Common myeloid progenitor, CD34-positive (primary cell): ENCODE results near the gene GADD45GIP1.

Experiments used
- CTCF ChIA-PET: fragments of 350-600 bp; sonication (Branson Sonifier 250); formaldehyde crosslinking; loops from one replicate; lab custom pipeline; 2021; ENCODE audit warnings: antibody characterized with exemption; lab: Charles Lee
- POLR2A ChIA-PET: fragments of 350-600 bp; sonication (Branson Sonifier 250); formaldehyde crosslinking; loops from one replicate; lab custom pipeline; 2021; ENCODE audit warnings: antibody characterized with exemption; lab: Charles Lee
- DNase-seq, 3 donors: peaks; one replicate each; pipeline versions ENCODE4 v3.0.0 to v3.0.0-alpha.2; 2013
- H3K27ac ChIP-seq, 2 experiments: 1 replicate in 1 of 2; 2 replicates in 1 of 2; pipeline ENCODE4 v1.7.0; 2013; ENCODE audit warnings: inconsistent platforms in 2 of 2, low read length in 2 of 2, mild to moderate bottlenecking in 2 of 2, low read depth in 1 of 2, moderate library complexity in 1 of 2; ENCODE audit not compliant: severe bottlenecking in 2 of 2, insufficient read depth in 1 of 2, poor library complexity in 1 of 2
- H3K27me3 ChIP-seq, 5 experiments: replicated peaks in 2 of 5; 1 replicate in 3 of 5; 2 replicates in 2 of 5; pipeline versions ENCODE4 v1.6.1 to v1.7.0; 2013; ENCODE audit warnings: low read length in 4 of 5, mild to moderate bottlenecking in 2 of 5, moderate library complexity in 2 of 5, inconsistent platforms in 1 of 5; ENCODE audit not compliant: insufficient read depth in 5 of 5, control insufficient read depth in 4 of 5
- H3K36me3 ChIP-seq, 4 experiments: 1 replicate in 2 of 4; 2 replicates in 2 of 4; pipeline versions ENCODE4 v1.6.1 to v1.7.0; 2013; ENCODE audit warnings: low read length in 3 of 4, control low read depth in 1 of 4, mild to moderate bottlenecking in 1 of 4; ENCODE audit not compliant: control insufficient read depth in 4 of 4, insufficient read depth in 4 of 4
- H3K4me1 ChIP-seq, 4 experiments: 1 replicate in 3 of 4; 2 replicates in 1 of 4; pipeline versions ENCODE4 v1.6.1 to v1.7.1; 2013; ENCODE audit warnings: low read length in 3 of 4, mild to moderate bottlenecking in 3 of 4, control low read depth in 1 of 4, inconsistent platforms in 1 of 4, moderate library complexity in 1 of 4; ENCODE audit not compliant: control insufficient read depth in 4 of 4, insufficient read depth in 4 of 4; ENCODE audit errors: control extremely low read depth in 1 of 4
- H3K4me3 ChIP-seq, 7 experiments: 1 replicate in 4 of 7; 2 replicates in 3 of 7; pipeline versions ENCODE4 v1.5.1 to v1.7.0; 2013; ENCODE audit warnings: mild to moderate bottlenecking in 7 of 7, low read length in 6 of 7, moderate library complexity in 6 of 7, inconsistent platforms in 2 of 7, low read depth in 2 of 7, control low read depth in 1 of 7; ENCODE audit not compliant: insufficient read depth in 4 of 7, control insufficient read depth in 1 of 7; ENCODE audit errors: extremely low read depth in 1 of 7
- H3K9me3 ChIP-seq, 5 experiments: 1 replicate in 4 of 5; 2 replicates in 1 of 5; pipeline versions ENCODE4 v1.6.1 to v1.7.1; 2013; ENCODE audit warnings: low read length in 4 of 5, mild to moderate bottlenecking in 2 of 5, inconsistent platforms in 1 of 5, low read depth in 1 of 5, moderate library complexity in 1 of 5; ENCODE audit not compliant: control insufficient read depth in 4 of 5, insufficient read depth in 2 of 5; ENCODE audit errors: control extremely low read depth in 1 of 5
- WGBS: methylation state at CpG from one replicate; pipeline ENCODE4 v1.1.5; 2013; ENCODE audit not compliant: insufficient coverage; 5-methylcytosine and 5-hydroxymethylcytosine counted together

GADD45GIP1 gene

GRCh38 chr19:12990431-12990830, 33.4 kb upstream of the GADD45GIP1 start:
- Histone ChIP-seq H3K4me3 (no peak overlapping the region), H3K36me3 (no peaks in the 10 kb centered on the region), H3K27ac (no peak overlapping the region), H3K9me3 (no peaks in the 10 kb centered on the region), H3K27me3 (peaks cover 0 to 4% (median 0%) of the 10 kb centered on the region in 5 experiments), H3K4me1 (peaks cover 0 to 7% (median 6%) of the 10 kb centered on the region in 4 experiments)
- ChIA-PET CTCF (no interaction called here), POLR2A (interaction anchor here (0.6 kb wide), 1 partner anchor 24 kb away, joined by 3 read pairs; no protein-coding TSS in a partner anchor)
- DNase-seq = no peak
- 79% methylated on average over 12 of the region's 22 CpGs for WGBS

GRCh38 chr19:12987781-12988180, 30.8 kb upstream of the GADD45GIP1 start:
- POLR2A ChIA-PET = no interaction called here
- no peak for DNase-seq
- H3K27me3 ChIP-seq = no peaks in the 10 kb centered on the region
- H3K27ac ChIP-seq = no peak overlapping the region
- H3K4me1 ChIP-seq = peaks cover 0 to 8% (median 4%) of the 10 kb centered on the region in 4 experiments
- 83% methylated on average over 6 of the region's 10 CpGs for whole genome bisulfite sequencing
- no peak overlapping the region for H3K4me3 ChIP-seq
- H3K9me3 ChIP-seq = no peaks in the 10 kb centered on the region
- CTCF ChIA-PET = no interaction called here
- no peaks in the 10 kb centered on the region for H3K36me3 ChIP-seq

GRCh38 chr19:12987190-12987589, 30.2 kb upstream of the GADD45GIP1 start:
- ChIA-PET CTCF (interaction anchor here (5.0 to 6.2 kb wide), 2 partner anchors 44 to 108 kb away, joined by 39 to 57 read pairs; no protein-coding TSS in a partner anchor), POLR2A (no interaction called here)
- DNase-seq = no peak
- H3K27ac ChIP-seq = no peak overlapping the region
- no peaks in the 10 kb centered on the region for H3K9me3 ChIP-seq
- no peak overlapping the region for H3K4me3 ChIP-seq
- H3K36me3 ChIP-seq = no peaks in the 10 kb centered on the region
- peaks cover 0 to 8% (median 4%) of the 10 kb centered on the region in 4 experiments for H3K4me1 ChIP-seq
- H3K27me3 ChIP-seq = peaks cover 0 to 3% (median 0%) of the 10 kb centered on the region in 5 experiments
- WGBS = 76% methylated on average over 3 of the region's 3 CpGs

GRCh38 chr19:12986726-12987125, 29.7 kb upstream of the GADD45GIP1 start:
- H3K9me3 ChIP-seq = no peaks in the 10 kb centered on the region
- DNase-seq = no peak
- no peaks in the 10 kb centered on the region for H3K36me3 ChIP-seq
- H3K27ac ChIP-seq = no peak overlapping the region
- WGBS = 100% methylated on average over 5 of the region's 12 CpGs
- H3K27me3 ChIP-seq = peaks cover 0 to 3% (median 0%) of the 10 kb centered on the region in 5 experiments
- ChIA-PET CTCF (interaction anchor here (1.4 to 6.2 kb wide), 6 partner anchors 9 to 108 kb away, joined by 6 to 57 read pairs (median 9); no protein-coding TSS in a partner anchor), POLR2A (no interaction called here)
- H3K4me3 ChIP-seq = no peak overlapping the region
- H3K4me1 ChIP-seq = peaks cover 0 to 8% (median 4%) of the 10 kb centered on the region in 4 experiments

GRCh38 chr19:12985049-12985776, 28.2 kb upstream of the GADD45GIP1 start:
- H3K4me3 ChIP-seq = no peak overlapping the region
- ChIA-PET POLR2A (interaction anchor here (1.1 kb wide), 1 partner anchor 108 kb away, joined by 4 read pairs; no protein-coding TSS in a partner anchor), CTCF (interaction anchor here (0.6 to 6.2 kb wide), 22 partner anchors 8 to 110 kb away, joined by 3 to 57 read pairs (median 4); no protein-coding TSS in a partner anchor)
- H3K27me3 ChIP-seq = peaks cover 0 to 3% (median 0%) of the 10 kb centered on the region in 5 experiments
- H3K36me3 ChIP-seq = no peaks in the 10 kb centered on the region
- H3K4me1 ChIP-seq = peaks cover 0 to 8% (median 4%) of the 10 kb centered on the region in 4 experiments
- WGBS = 90% methylated on average over 12 of the region's 16 CpGs
- H3K9me3 ChIP-seq = no peaks in the 10 kb centered on the region
- no peak overlapping the region for H3K27ac ChIP-seq
- peak in 1 of 3 donors; percentile 33 for DNase-seq

GRCh38 chr19:12984683-12985048, 27.6 kb upstream of the GADD45GIP1 start:
- no peaks in the 10 kb centered on the region for H3K9me3 ChIP-seq
- 52% methylated on average over 5 of the region's 10 CpGs for WGBS
- H3K4me1 ChIP-seq = peaks cover 0 to 8% (median 4%) of the 10 kb centered on the region in 4 experiments
- CTCF ChIA-PET = interaction anchor here (0.8 to 6.2 kb wide), 18 partner anchors 9 to 110 kb away, joined by 3 to 57 read pairs (median 4); no protein-coding TSS in a partner anchor
- POLR2A ChIA-PET = interaction anchor here (1.1 kb wide), 1 partner anchor 109 kb away, joined by 4 read pairs; no protein-coding TSS in a partner anchor
- H3K4me3 ChIP-seq = no peak overlapping the region
- no peaks in the 10 kb centered on the region for H3K36me3 ChIP-seq
- DNase-seq = no peak
- peaks cover 0 to 3% (median 0%) of the 10 kb centered on the region in 5 experiments for H3K27me3 ChIP-seq
- H3K27ac ChIP-seq = no peak overlapping the region
